Esophagus squamous epithelium (tissue), 4 donors: ENCODE measurements around the gene HFM1.
"Not testable (repeated sequence)": the region's sequence is repeated elsewhere in the genome, so short reads cannot be mapped to it uniquely, and the experiment has no call there.

Experiments used
- CTCF ChIP-seq, 6 experiments: fragments of 450-650 bp in 4 of 6; fragments of 200-600 bp in 2 of 6; sonication (generic) in 2 of 6; IDR thresholded peaks; one replicate each; pipeline ENCODE4 v1.5.1; 2016 to 2019; ENCODE audit warnings: antibody characterized with exemption in 6 of 6, mild to moderate bottlenecking in 4 of 6, moderate library complexity in 4 of 6
- POLR2A ChIP-seq, 4 donors: fragments of 450-650 bp; IDR thresholded peaks; one replicate each; pipeline ENCODE4 v1.6.1; 2017; ENCODE audit warnings: antibody characterized with exemption in 4 of 4, mild to moderate bottlenecking in 4 of 4, moderate library complexity in 3 of 4

DNA sequence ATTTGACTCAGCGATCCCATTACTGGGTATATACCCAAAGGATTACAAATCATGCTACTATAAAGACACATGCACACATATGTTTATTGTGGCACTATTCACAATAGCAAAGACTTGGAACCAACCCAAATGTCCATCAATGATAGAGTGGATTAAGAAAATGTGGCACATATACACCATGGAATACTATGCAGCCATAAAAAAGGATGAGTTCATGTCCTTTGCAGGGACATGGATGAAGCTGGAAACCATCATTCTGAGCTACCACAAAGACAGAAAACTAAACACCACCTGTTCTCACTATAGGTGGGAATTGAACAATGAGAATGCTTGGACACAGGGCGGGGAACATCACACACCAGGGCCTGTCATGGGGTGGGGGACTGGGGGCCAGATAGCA, 43.1 kb upstream of the HFM1 start:
- TF ChIP-seq POLR2A, CTCF (IDR thresholded peaks at IDR 0.05): not testable (repeated sequence)
